Measurements from ENCODE around the gene NDUFS7. TPM values are rescaled to one million over a fixed set of nuclear protein-coding genes. Genes with fewer than 3 reads are reported as not detected.

NDUFS7 gene
- total RNA-seq, 6 experiments from 2014 or later: 91.9 to 105 (median 97.6) TPM

DNA sequence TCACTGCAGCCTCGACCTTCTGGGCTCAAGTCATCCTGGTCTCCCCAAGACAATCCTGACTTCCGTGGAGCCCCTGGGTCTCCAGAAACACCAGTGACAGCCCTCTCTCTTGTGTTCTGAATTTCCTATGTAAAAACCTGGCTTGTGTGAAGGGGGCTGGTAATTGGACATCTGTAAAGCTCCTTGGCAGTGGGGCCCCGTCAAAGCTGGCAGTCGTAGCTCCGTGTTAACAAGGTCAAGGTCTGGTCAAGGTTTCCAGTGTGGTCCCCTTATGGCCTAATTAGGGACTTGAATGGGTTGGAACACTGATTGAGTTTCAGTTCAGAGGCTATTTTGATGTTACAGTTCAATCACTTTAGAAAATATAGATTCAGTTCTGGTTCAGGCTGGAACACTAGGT is 32.8 kb upstream of the NDUFS7 start:
- DNase-seq: no peak
- no peaks in the 10 kb centered on the region for H3K9me3 Mint-ChIP-seq
- H3K27me3 Mint-ChIP-seq (ENCODE audit: insufficient read depth): peaks cover 4% of the 10 kb centered on the region
- no peak overlapping the region for H3K4me3 Mint-ChIP-seq
- TF ChIP-seq, protein P1, sequence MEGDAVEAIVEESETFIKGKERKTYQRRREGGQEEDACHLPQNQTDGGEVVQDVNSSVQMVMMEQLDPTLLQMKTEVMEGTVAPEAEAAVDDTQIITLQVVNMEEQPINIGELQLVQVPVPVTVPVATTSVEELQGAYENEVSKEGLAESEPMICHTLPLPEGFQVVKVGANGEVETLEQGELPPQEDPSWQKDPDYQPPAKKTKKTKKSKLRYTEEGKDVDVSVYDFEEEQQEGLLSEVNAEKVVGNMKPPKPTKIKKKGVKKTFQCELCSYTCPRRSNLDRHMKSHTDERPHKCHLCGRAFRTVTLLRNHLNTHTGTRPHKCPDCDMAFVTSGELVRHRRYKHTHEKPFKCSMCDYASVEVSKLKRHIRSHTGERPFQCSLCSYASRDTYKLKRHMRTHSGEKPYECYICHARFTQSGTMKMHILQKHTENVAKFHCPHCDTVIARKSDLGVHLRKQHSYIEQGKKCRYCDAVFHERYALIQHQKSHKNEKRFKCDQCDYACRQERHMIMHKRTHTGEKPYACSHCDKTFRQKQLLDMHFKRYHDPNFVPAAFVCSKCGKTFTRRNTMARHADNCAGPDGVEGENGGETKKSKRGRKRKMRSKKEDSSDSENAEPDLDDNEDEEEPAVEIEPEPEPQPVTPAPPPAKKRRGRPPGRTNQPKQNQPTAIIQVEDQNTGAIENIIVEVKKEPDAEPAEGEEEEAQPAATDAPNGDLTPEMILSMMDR (IDR thresholded peaks at IDR 0.05): no peak
- no peaks in the 10 kb centered on the region for H3K36me3 Mint-ChIP-seq (ENCODE audit: low read depth)
- H3K27ac Mint-ChIP-seq: no peak overlapping the region
- H3K4me1 Mint-ChIP-seq (ENCODE audit: low read depth): peaks cover 4% of the 10 kb centered on the region

DNA sequence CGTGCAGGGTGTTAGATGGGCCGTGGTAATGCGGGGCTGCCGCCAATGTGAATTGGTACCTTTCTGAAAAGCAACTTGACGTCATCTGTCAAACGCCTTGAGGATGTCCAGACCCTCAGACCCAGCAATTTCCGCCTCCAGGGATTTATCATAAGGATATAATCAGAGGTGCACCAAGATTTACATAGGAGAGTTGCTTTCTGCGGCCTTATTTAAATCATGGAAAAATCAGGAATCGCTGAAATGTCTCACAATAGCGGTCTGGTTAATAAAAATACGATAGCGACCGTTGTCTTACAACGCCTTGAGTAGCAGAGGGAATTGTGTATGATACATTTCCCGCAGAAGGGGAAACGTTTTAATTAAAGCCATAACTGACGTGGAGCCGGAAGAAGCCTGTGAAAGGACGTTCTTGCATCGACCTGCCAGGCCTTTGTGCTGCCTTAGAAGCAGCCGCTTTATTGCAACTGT is 32.3 kb upstream of the NDUFS7 start:
- Mint-ChIP-seq H3K9me3 (no peaks in the 10 kb centered on the region), H3K27ac (no peak overlapping the region), H3K27me3 (ENCODE audit: insufficient read depth) (peaks cover 3% of the 10 kb centered on the region), H3K36me3 (ENCODE audit: low read depth) (no peaks in the 10 kb centered on the region), H3K4me1 (ENCODE audit: low read depth) (peaks cover 9% of the 10 kb centered on the region), H3K4me3 (no peak overlapping the region)
- TF ChIP-seq, protein P1 (IDR thresholded peaks at IDR 0.05): no peak
- no peak for DNase-seq

DNA sequence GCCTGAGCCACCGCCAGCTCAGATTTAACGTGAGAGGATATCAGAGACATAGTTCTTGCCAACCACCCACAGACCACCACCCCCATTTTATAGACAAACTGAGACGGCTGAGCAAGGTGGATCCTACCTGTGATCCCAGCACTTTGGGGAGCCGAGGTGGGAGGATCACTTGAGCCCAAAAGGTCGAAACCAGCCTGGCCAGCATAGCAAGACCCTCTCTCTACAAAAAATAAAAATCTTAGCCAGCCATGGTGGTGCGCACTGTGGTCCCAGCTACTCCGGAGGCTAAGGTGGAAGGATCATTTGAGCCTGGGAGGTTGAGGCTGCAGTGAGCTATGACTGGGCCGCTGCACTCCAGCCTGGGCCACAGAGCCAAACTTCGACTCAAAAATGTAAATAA is 30.6 kb upstream of the NDUFS7 start:
- H3K27me3 Mint-ChIP-seq (ENCODE audit: insufficient read depth): peaks cover 3% of the 10 kb centered on the region; the same call in 1 of the 2 replicates
- H3K4me1 Mint-ChIP-seq (ENCODE audit: low read depth): peaks cover 18% of the 10 kb centered on the region
- no peak for DNase-seq
- no peaks in the 10 kb centered on the region for H3K9me3 Mint-ChIP-seq
- H3K27ac Mint-ChIP-seq: no peak overlapping the region
- TF ChIP-seq, protein P1 (IDR thresholded peaks at IDR 0.05): no peak
- H3K36me3 Mint-ChIP-seq (ENCODE audit: low read depth): peaks cover 11% of the 10 kb centered on the region; the same call in 1 of the 2 replicates
- H3K4me3 Mint-ChIP-seq: no peak overlapping the region

DNA sequence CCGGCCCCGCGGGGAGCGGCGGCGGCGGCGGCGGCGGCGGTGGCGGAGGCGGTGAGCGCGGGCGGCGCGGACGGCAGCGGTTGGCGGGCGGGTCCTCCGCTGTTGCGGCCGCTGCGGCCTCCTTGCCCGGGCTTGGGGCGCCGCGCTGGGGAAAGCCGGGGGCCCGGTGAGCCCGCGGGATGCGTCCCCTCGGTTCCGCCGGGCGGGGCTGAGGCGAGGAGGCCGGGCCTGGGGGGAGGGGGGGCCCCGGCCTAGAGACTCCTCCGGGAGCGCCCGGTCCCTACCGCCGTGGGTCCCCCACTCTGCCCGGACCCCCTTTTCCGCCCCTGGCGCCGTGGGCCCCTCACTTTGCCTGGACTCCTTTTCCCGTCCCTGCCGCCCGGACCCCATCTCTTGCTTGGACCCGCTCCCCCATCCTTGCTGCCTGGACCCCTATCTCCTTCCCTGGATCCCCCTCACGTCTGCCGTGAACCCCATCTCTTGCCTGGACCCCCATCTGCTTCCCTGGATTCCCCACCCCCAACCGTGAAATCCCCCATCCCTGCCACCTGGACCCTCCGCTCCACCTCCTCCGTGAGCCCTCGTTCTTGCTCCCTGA is 28.6 kb upstream of the NDUFS7 start:
- TF ChIP-seq, protein P1 (IDR thresholded peaks at IDR 0.05): no peak
- Mint-ChIP-seq H3K4me1 (ENCODE audit: low read depth) (peaks cover 26% of the 10 kb centered on the region), H3K36me3 (ENCODE audit: low read depth) (peaks cover 14% of the 10 kb centered on the region)

DNA sequence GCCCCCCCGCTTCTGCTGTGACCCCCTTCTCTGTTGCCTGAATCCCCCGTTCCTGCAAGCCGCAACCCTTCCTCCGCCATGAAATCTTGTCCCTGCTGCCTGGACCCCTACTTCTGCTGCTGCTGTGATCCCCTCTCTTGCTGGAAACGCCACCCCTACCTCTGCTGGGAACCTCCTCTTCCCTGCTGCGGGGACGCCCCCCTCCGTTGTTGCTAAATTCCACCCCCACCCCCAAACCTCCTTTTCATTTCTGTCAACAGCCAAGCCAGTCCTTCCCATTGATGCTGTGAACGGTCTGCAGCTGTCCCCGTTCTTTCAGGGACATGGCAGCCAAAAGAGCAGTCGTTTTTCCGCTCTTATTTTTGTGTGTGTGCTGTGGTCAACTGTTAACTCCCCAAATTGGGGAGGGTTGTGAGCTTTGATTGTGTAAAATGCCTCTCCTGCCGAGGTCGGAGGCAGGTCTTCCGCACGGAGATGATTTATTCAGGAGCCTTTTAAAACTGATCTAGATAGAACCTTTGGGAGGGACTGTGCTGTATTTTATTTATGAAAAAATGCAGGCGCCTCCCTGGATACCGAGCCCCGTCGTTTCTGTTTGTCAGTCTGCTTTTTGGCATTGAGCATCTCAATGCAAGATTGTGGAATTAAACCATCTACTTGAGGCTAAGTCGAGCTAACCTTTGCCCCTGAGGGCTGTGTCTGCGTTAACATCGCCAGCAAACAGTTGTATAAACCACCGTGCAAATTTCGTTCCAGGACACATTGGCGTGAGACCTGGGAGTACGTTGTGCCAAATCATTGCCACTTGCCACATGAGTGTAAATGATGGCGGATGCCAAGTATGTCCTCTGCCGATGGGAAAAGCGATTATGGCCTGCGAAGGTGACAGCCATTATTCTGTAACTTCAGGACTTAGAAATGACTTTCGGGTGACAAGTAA is 27.9 kb upstream of the NDUFS7 start:
- DNase-seq: no peak
- Mint-ChIP-seq H3K4me3 (peak overlapping the region; percentile 94), H3K9me3 (no peaks in the 10 kb centered on the region), H3K27me3 (ENCODE audit: insufficient read depth) (no peaks in the 10 kb centered on the region; the same call in 1 of the 2 replicates), H3K27ac (peak overlapping the region; percentile 75), H3K36me3 (ENCODE audit: low read depth) (peaks cover 14% of the 10 kb centered on the region), H3K4me1 (ENCODE audit: low read depth) (peaks cover 34% of the 10 kb centered on the region)
- TF ChIP-seq, protein P1 (IDR thresholded peaks at IDR 0.05): no peak

More for the DNA sequence above, 28.6 kb upstream of the NDUFS7 start:
- H3K9me3 Mint-ChIP-seq: no peaks in the 10 kb centered on the region
- H3K27ac Mint-ChIP-seq: peak overlapping the region; percentile 75
- H3K4me3 Mint-ChIP-seq: peak overlapping the region; percentile 94
- no peaks in the 10 kb centered on the region; the same call in 1 of the 2 replicates for H3K27me3 Mint-ChIP-seq (ENCODE audit: insufficient read depth)
- no peak for DNase-seq

Data from HFFc6 (cell line).